ENCODE results near the gene CAPN8.

DNA sequence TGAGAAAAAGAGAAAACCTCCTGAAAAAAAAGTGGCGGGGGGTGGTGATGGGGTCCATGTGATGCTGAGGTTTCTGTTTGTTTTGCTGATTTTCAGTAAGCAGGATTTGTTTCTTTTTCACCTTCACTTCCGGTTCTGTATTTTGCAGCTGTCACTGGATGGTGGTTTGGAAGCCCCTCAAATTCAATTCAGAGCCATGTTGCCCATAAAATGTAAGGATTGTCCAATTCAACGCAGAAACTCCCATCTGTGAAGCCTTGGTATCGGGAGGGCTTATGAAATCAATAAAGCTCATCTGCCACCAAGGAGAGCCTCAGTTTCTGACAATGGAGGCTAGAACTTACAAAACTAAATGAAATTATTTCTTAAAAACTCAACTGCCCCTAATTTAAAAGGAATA lies 12.1 kb downstream of the CAPN8 start:
- TF ChIP-seq, protein P1, sequence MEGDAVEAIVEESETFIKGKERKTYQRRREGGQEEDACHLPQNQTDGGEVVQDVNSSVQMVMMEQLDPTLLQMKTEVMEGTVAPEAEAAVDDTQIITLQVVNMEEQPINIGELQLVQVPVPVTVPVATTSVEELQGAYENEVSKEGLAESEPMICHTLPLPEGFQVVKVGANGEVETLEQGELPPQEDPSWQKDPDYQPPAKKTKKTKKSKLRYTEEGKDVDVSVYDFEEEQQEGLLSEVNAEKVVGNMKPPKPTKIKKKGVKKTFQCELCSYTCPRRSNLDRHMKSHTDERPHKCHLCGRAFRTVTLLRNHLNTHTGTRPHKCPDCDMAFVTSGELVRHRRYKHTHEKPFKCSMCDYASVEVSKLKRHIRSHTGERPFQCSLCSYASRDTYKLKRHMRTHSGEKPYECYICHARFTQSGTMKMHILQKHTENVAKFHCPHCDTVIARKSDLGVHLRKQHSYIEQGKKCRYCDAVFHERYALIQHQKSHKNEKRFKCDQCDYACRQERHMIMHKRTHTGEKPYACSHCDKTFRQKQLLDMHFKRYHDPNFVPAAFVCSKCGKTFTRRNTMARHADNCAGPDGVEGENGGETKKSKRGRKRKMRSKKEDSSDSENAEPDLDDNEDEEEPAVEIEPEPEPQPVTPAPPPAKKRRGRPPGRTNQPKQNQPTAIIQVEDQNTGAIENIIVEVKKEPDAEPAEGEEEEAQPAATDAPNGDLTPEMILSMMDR (IDR thresholded peaks at IDR 0.05 in 2 of 3, conservative IDR thresholded peaks at IDR 0.05 in 1 of 3; ENCODE audit: borderline replicate concordance in 1 of 3, insufficient read depth in 1 of 3, low read depth in 2 of 3, low read length in 2 of 3), result no peak
- no peak for TF ChIP-seq SRF (IDR thresholded peaks at IDR 0.05; ENCODE audit: low read depth)
